Uterus (tissue), 4 donors: ENCODE results near the gene TRAF6. TPM values are rescaled to one million over a fixed set of nuclear protein-coding genes. Genes with fewer than 3 reads are reported as not detected.

ENCODE experiments used
- DNase-seq, 2 donors: peaks; one replicate each; pipeline ENCODE4 v3.0.0-alpha.2; 2019 to 2020
- H3K27ac ChIP-seq, 2 donors: fragments of 200-600 bp; sonication (generic); 1 replicate in 1 of 2; 2 replicates in 1 of 2; pipeline ENCODE4 v1.5.1; 2016 to 2018
- H3K27me3 ChIP-seq, 2 donors: fragments of 200-600 bp; sonication (generic); one replicate each; pipeline ENCODE4 v1.5.1; 2018 to 2019; ENCODE audit warnings: control low read depth in 1 of 2
- H3K36me3 ChIP-seq, 2 donors: fragments of 200-600 bp; sonication (generic); one replicate each; pipeline ENCODE4 v1.5.1; 2019; ENCODE audit warnings: control low read depth in 1 of 2
- H3K4me1 ChIP-seq, 2 donors: fragments of 200-600 bp; sonication (generic); one replicate each; pipeline ENCODE4 v1.5.1; 2018 to 2019; ENCODE audit warnings: control low read depth in 1 of 2
- H3K4me3 ChIP-seq, 2 donors: fragments of 200-600 bp; sonication (generic); 1 replicate in 1 of 2; 2 replicates in 1 of 2; pipeline ENCODE4 v1.5.1; 2018 to 2019; ENCODE audit warnings: mild to moderate bottlenecking in 1 of 2
- H3K9me3 ChIP-seq, 2 donors: fragments of 200-600 bp; sonication (generic); one replicate each; pipeline ENCODE4 v1.5.1; 2019; ENCODE audit warnings: control low read depth in 1 of 2
- CTCF ChIP-seq, 4 experiments: fragments of 200-600 bp in 2 of 4; fragments of 450-650 bp in 2 of 4; sonication (generic) in 2 of 4; IDR thresholded peaks; one replicate each; pipeline ENCODE4 v1.5.1; 2016 to 2019; ENCODE audit warnings: antibody characterized with exemption in 4 of 4, mild to moderate bottlenecking in 2 of 4, moderate library complexity in 1 of 4
- POLR2A ChIP-seq, 2 donors: fragments of 450-650 bp; IDR thresholded peaks; one replicate each; pipeline ENCODE4 v1.6.1; 2016; ENCODE audit warnings: antibody characterized with exemption in 2 of 2, mild to moderate bottlenecking in 1 of 2, moderate library complexity in 1 of 2
- intact Hi-C: fragments of 100-400 bp; cut with DNase I; formaldehyde crosslinking; loops from one replicate; pipeline ENCODE4 v1.15.1; 2023; ENCODE audit warnings: low total_unique reads
- total RNA-seq, 4 donors: library from RNA; depleted of rRNA in 3 of 4; stranded (reverse); fragments of >200 nt in 3 of 4; gene quantifications; one replicate each; pipeline versions ENCODE4 v1.1.0 to v1.2.4, GENCODE V29; 2014 to 2023
- donor health status: DM: yes; HTN: yes; CAD: no.

The TRAF6 gene
- total RNA-seq, 4 donors from 2014 or later = 5.1 to 22.6 (median 16.2) TPM

GRCh38 chr11:36540998-36541397, 30.9 kb upstream of the TRAF6 start:
- H3K36me3 ChIP-seq = no peaks in the 10 kb centered on the region
- H3K27ac ChIP-seq = no peak overlapping the region
- intact Hi-C loops = no loop called here
- no peak overlapping the region for H3K4me3 ChIP-seq
- H3K9me3 ChIP-seq = no peaks in the 10 kb centered on the region
- no peaks in the 10 kb centered on the region for H3K27me3 ChIP-seq
- no peaks in the 10 kb centered on the region for H3K4me1 ChIP-seq
- no peak for TF ChIP-seq POLR2A (IDR thresholded peaks at IDR 0.05)
- peak in 2 of 4 experiments; percentile 4 to 5 for TF ChIP-seq CTCF (IDR thresholded peaks at IDR 0.05)
- no peak for DNase-seq

GRCh38 chr11:36534276-36534840, 24.3 kb upstream of the TRAF6 start:
- H3K27me3 ChIP-seq = no peaks in the 10 kb centered on the region
- no peaks in the 10 kb centered on the region for H3K4me1 ChIP-seq
- no peaks in the 10 kb centered on the region for H3K9me3 ChIP-seq
- intact Hi-C loops = no loop called here
- H3K36me3 ChIP-seq = no peaks in the 10 kb centered on the region
- no peak for TF ChIP-seq POLR2A (IDR thresholded peaks at IDR 0.05)
- TF ChIP-seq CTCF (IDR thresholded peaks at IDR 0.05) = no peak
- no peak overlapping the region for H3K27ac ChIP-seq
- DNase-seq = no peak
- H3K4me3 ChIP-seq = no peak overlapping the region

- Histone ChIP-seq H3K27me3 (no peaks in the 10 kb centered on the region), H3K9me3 (no peaks in the 10 kb centered on the region), H3K4me3 (no peak overlapping the region), H3K27ac (no peak overlapping the region), H3K36me3 (no peaks in the 10 kb centered on the region), H3K4me1 (no peaks in the 10 kb centered on the region)
- no peak for TF ChIP-seq POLR2A (IDR thresholded peaks at IDR 0.05)
- TF ChIP-seq CTCF (IDR thresholded peaks at IDR 0.05) = no peak
- no peak for DNase-seq
- intact Hi-C loops = no loop called here
Observed at GRCh38 chr11:36532941-36533601, 23.0 kb upstream of the TRAF6 start.

- Histone ChIP-seq H3K36me3 (no peaks in the 10 kb centered on the region), H3K27ac (no peak overlapping the region), H3K9me3 (no peaks in the 10 kb centered on the region), H3K4me1 (no peaks in the 10 kb centered on the region), H3K27me3 (no peaks in the 10 kb centered on the region), H3K4me3 (no peak overlapping the region)
- no peak for TF ChIP-seq CTCF (IDR thresholded peaks at IDR 0.05)
- TF ChIP-seq POLR2A (IDR thresholded peaks at IDR 0.05) = no peak
- no peak for DNase-seq
- intact Hi-C loops = no loop called here
Observed at GRCh38 chr11:36530840-36531239, 20.8 kb upstream of the TRAF6 start.

- DNase-seq = no peak
- no peaks in the 10 kb centered on the region for H3K4me1 ChIP-seq
- intact Hi-C loops = no loop called here
- H3K4me3 ChIP-seq = no peak overlapping the region
- no peak overlapping the region for H3K27ac ChIP-seq
- TF ChIP-seq POLR2A (IDR thresholded peaks at IDR 0.05) = no peak
- no peak for TF ChIP-seq CTCF (IDR thresholded peaks at IDR 0.05)
- H3K27me3 ChIP-seq = no peaks in the 10 kb centered on the region
- H3K36me3 ChIP-seq = no peaks in the 10 kb centered on the region
- no peaks in the 10 kb centered on the region for H3K9me3 ChIP-seq
Observed at GRCh38 chr11:36513965-36514364, 3.9 kb upstream of the TRAF6 start.
